ENCODE results near the gene PIK3R4. TPM values are rescaled to one million over a fixed set of nuclear protein-coding genes. Genes with fewer than 3 reads are reported as not detected.

PIK3R4 gene
- total RNA-seq, 3 donors from 2014 or later = 20.1 to 27.5 (median 23.6) TPM

- ATAC-seq = no peak
- no peaks in the 10 kb centered on the region for H3K4me1 ChIP-seq (ENCODE audit: low read depth)
Measured at GRCh38 chr3:130702985-130703384, 43.6 kb downstream of the PIK3R4 start.

GRCh38 chr3:130700541-130700940 is 46.1 kb downstream of the PIK3R4 start:
- TF ChIP-seq CTCF (IDR thresholded peaks at IDR 0.05) = no peak
- intact Hi-C loops (cut with DNase I, micrococcal nuclease) = no loop called here

More at GRCh38 chr3:130702985-130703384, 43.6 kb downstream of the PIK3R4 start:
- no peaks in the 10 kb centered on the region for H3K36me3 ChIP-seq (ENCODE audit: low read depth)
- H3K9me3 ChIP-seq = no peaks in the 10 kb centered on the region
- no peak overlapping the region for H3K4me3 ChIP-seq
- no peak for DNase-seq
- intact Hi-C loops (cut with DNase I, micrococcal nuclease) = no loop called here
- TF ChIP-seq CTCF (IDR thresholded peaks at IDR 0.05) = no peak

GRCh38 chr3:130699765-130700164 is 46.9 kb downstream of the PIK3R4 start:
- H3K9me3 ChIP-seq = no peaks in the 10 kb centered on the region
- no peaks in the 10 kb centered on the region for H3K4me1 ChIP-seq (ENCODE audit: low read depth)
- intact Hi-C loops (cut with DNase I, micrococcal nuclease) = no loop called here
- H3K4me3 ChIP-seq = no peak overlapping the region
- no peak for TF ChIP-seq CTCF (IDR thresholded peaks at IDR 0.05)
- DNase-seq (peak in 1 of 3 donors; percentile 32), ATAC-seq (peak; percentile 80)
- H3K36me3 ChIP-seq (ENCODE audit: low read depth) = no peaks in the 10 kb centered on the region

More at GRCh38 chr3:130700541-130700940, 46.1 kb downstream of the PIK3R4 start:
- ATAC-seq = no peak
- Histone ChIP-seq H3K9me3 (no peaks in the 10 kb centered on the region), H3K4me1 (ENCODE audit: low read depth) (no peaks in the 10 kb centered on the region), H3K36me3 (ENCODE audit: low read depth) (no peaks in the 10 kb centered on the region), H3K4me3 (no peak overlapping the region)
- DNase-seq = no peak

GRCh38 chr3:130693314-130693713 is 53.3 kb downstream of the PIK3R4 start:
- no peak for TF ChIP-seq CTCF (IDR thresholded peaks at IDR 0.05)
- Histone ChIP-seq H3K4me1 (ENCODE audit: low read depth) (no peaks in the 10 kb centered on the region), H3K4me3 (no peak overlapping the region), H3K9me3 (no peaks in the 10 kb centered on the region), H3K36me3 (ENCODE audit: low read depth) (no peaks in the 10 kb centered on the region)
- intact Hi-C loops (cut with DNase I, micrococcal nuclease) = no loop called here
- ATAC-seq (no peak), DNase-seq (no peak)

- no peak overlapping the region for H3K4me3 ChIP-seq
- H3K9me3 ChIP-seq = no peaks in the 10 kb centered on the region
- H3K36me3 ChIP-seq (ENCODE audit: low read depth) = no peaks in the 10 kb centered on the region
- TF ChIP-seq CTCF (IDR thresholded peaks at IDR 0.05) = no peak
- H3K4me1 ChIP-seq (ENCODE audit: low read depth) = no peaks in the 10 kb centered on the region
- DNase-seq = no peak
- ATAC-seq = no peak
- intact Hi-C loops (cut with DNase I, micrococcal nuclease) = no loop called here
Measured at GRCh38 chr3:130692455-130692854, 54.2 kb downstream of the PIK3R4 start.
